NB4 (cell line): ENCODE results near the gene NFE2L2.

Experiments used
- POLR2A ChIP-seq: IDR thresholded peaks from 2 replicates; pipeline ENCODE4 v1.6.1; 2011; ENCODE audit warnings: mild to moderate bottlenecking; ENCODE audit not compliant: insufficient read length; ENCODE audit errors: extremely low read depth
- TF ChIP-seq, protein P1 (sequence below): IDR thresholded peaks from 2 replicates; pipeline ENCODE4 v1.6.1; 2011; ENCODE audit warnings: low read depth, low read length
- TF ChIP-seq, protein P2 (sequence below): IDR thresholded peaks from one replicate; pipeline ENCODE4 v1.5.1; 2012; ENCODE audit warnings: low read depth, low read length

DNA sequence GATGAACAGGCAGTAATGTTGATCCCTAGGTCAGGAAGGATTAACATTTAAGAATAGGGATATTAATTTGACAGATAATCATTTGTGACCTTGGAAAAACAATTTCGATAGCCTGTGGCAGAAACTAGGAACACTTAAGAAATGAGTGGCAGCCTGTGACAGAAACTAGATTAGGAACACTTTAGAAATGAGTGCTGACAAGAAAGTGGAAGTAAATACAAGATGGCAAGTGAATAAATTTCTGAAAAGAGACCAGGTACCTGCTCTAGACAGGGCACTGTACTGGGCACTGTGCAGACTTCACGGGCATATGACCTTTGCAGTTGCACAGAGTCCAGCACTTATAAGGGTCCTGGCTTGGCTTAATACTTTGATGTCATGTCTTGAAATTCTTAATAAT lies 57.4 kb downstream of the NFE2L2 start:
- TF ChIP-seq POLR2A, result no peak
- TF ChIP-seq, protein P1, sequence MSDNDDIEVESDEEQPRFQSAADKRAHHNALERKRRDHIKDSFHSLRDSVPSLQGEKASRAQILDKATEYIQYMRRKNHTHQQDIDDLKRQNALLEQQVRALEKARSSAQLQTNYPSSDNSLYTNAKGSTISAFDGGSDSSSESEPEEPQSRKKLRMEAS, result no peak
- TF ChIP-seq, protein P2, sequence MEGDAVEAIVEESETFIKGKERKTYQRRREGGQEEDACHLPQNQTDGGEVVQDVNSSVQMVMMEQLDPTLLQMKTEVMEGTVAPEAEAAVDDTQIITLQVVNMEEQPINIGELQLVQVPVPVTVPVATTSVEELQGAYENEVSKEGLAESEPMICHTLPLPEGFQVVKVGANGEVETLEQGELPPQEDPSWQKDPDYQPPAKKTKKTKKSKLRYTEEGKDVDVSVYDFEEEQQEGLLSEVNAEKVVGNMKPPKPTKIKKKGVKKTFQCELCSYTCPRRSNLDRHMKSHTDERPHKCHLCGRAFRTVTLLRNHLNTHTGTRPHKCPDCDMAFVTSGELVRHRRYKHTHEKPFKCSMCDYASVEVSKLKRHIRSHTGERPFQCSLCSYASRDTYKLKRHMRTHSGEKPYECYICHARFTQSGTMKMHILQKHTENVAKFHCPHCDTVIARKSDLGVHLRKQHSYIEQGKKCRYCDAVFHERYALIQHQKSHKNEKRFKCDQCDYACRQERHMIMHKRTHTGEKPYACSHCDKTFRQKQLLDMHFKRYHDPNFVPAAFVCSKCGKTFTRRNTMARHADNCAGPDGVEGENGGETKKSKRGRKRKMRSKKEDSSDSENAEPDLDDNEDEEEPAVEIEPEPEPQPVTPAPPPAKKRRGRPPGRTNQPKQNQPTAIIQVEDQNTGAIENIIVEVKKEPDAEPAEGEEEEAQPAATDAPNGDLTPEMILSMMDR, result no peak
